ENCODE data around the gene MYO1D.

- TF ChIP-seq FOXA1 (IDR thresholded peaks at IDR 0.05) = no peak
- no peak for TF ChIP-seq BHLHE40 (IDR thresholded peaks at IDR 0.05; ENCODE audit: borderline replicate concordance)
- TF ChIP-seq TARDBP (IDR thresholded peaks at IDR 0.05) = no peak
- TF ChIP-seq SP1 (IDR thresholded peaks at IDR 0.05) = no peak
- no peak for TF ChIP-seq HDGF (IDR thresholded peaks at IDR 0.05; ENCODE audit: borderline replicate concordance)
- TF ChIP-seq NFRKB (IDR thresholded peaks at IDR 0.05) = no peak
- no peak for TF ChIP-seq ZNF384 (IDR thresholded peaks at IDR 0.05)
- TF ChIP-seq SUZ12 (IDR thresholded peaks at IDR 0.05) = no peak
Observed at GRCh38 chr17:32518646-32519227, 358.2 kb downstream of the MYO1D start.
